Neural crest cell (in vitro differentiated cells): ENCODE measurements around the gene SLC39A5. TPM values are rescaled to one million over a fixed set of nuclear protein-coding genes. Genes with fewer than 3 reads are reported as not detected.
"Not testable (repeated sequence)": the region's sequence is repeated elsewhere in the genome, so short reads cannot be mapped to it uniquely, and the experiment has no call there.

Source experiments
- DNase-seq: peaks from one replicate; pipeline ENCODE4 v3.0.0; 2021; ENCODE audit warnings: low read depth, mixed read lengths, low spot score
- H3K27ac Mint-ChIP-seq: one replicate; pipeline ENCODE4 v1.8.0; 2021; ENCODE audit warnings: mild to moderate bottlenecking, mixed read lengths; ENCODE audit not compliant: unreplicated experiment
- H3K27me3 Mint-ChIP-seq: 2 replicates; pipeline ENCODE4 v1.8.0; 2021; ENCODE audit warnings: low read depth, mild to moderate bottlenecking, mixed read lengths
- H3K36me3 Mint-ChIP-seq: 2 replicates; pipeline ENCODE4 v1.8.0; 2021; ENCODE audit warnings: low read depth, mild to moderate bottlenecking, mixed read lengths
- H3K4me1 Mint-ChIP-seq: 2 replicates; pipeline ENCODE4 v1.8.0; 2021; ENCODE audit warnings: mixed read lengths
- H3K4me3 Mint-ChIP-seq: one replicate; pipeline ENCODE4 v1.8.0; 2021; ENCODE audit warnings: mild to moderate bottlenecking, mixed read lengths
- H3K9me3 Mint-ChIP-seq: 2 replicates; pipeline ENCODE4 v1.8.0; 2021; ENCODE audit warnings: mixed read lengths
- CTCF ChIP-seq: fragments of 200-600 bp; sonication (generic); conservative IDR thresholded peaks from 2 replicates; pipeline ENCODE4 v1.5.0; 2021; ENCODE audit warnings: antibody characterized with exemption, mild to moderate bottlenecking
- total RNA-seq: library from RNA; stranded (reverse); gene quantifications from 2 replicates; pipeline ENCODE4 v1.2.1, GENCODE V29; 2021

Gene SLC39A5
- total RNA-seq, 1 donor from 2014 or later = 0.65 TPM

GRCh38 chr12:56189918-56190694 lies 39.7 kb upstream of the SLC39A5 start:
- Mint-ChIP-seq H3K36me3 (peaks cover 16% of the 10 kb centered on the region), H3K4me3 (peak overlapping the region; percentile 100), H3K27me3 (peaks cover 12% of the 10 kb centered on the region), H3K4me1 (peaks cover 45% of the 10 kb centered on the region), H3K9me3 (no peaks in the 10 kb centered on the region), H3K27ac (peak overlapping the region; percentile 99)
- TF ChIP-seq CTCF = peak; percentile 8
- peak; percentile 97 for DNase-seq

GRCh38 chr12:56190695-56191155 lies 39.1 kb upstream of the SLC39A5 start:
- Mint-ChIP-seq H3K36me3 (peaks cover 15% of the 10 kb centered on the region), H3K9me3 (no peaks in the 10 kb centered on the region), H3K27me3 (peaks cover 12% of the 10 kb centered on the region), H3K4me1 (peaks cover 45% of the 10 kb centered on the region), H3K27ac (no peak overlapping the region), H3K4me3 (peak overlapping the region; percentile 100)
- no peak for TF ChIP-seq CTCF
- DNase-seq = peak; percentile 8

- Mint-ChIP-seq H3K4me1 (peaks cover 34% of the 10 kb centered on the region), H3K27me3 (peaks cover 12% of the 10 kb centered on the region), H3K27ac (no peak overlapping the region), H3K4me3 (peak overlapping the region; percentile 84), H3K36me3 (peaks cover 10% of the 10 kb centered on the region), H3K9me3 (no peaks in the 10 kb centered on the region)
- TF ChIP-seq CTCF = no peak
- no peak for DNase-seq
Measured at GRCh38 chr12:56192582-56192981, 37.3 kb upstream of the SLC39A5 start.

GRCh38 chr12:56193025-56193578 lies 36.7 kb upstream of the SLC39A5 start:
- peaks cover 12% of the 10 kb centered on the region for H3K27me3 Mint-ChIP-seq
- DNase-seq = peak; percentile 76
- peak overlapping the region; percentile 84 for H3K4me3 Mint-ChIP-seq
- H3K36me3 Mint-ChIP-seq = peaks cover 10% of the 10 kb centered on the region
- no peak overlapping the region for H3K27ac Mint-ChIP-seq
- no peaks in the 10 kb centered on the region for H3K9me3 Mint-ChIP-seq
- peaks cover 29% of the 10 kb centered on the region for H3K4me1 Mint-ChIP-seq
- TF ChIP-seq CTCF = peak; percentile 87

GRCh38 chr12:56196818-56197550 lies 32.9 kb upstream of the SLC39A5 start:
- H3K4me3 Mint-ChIP-seq, H3K27ac Mint-ChIP-seq: not testable (repeated sequence)

More at GRCh38 chr12:56196818-56197550, 32.9 kb upstream of the SLC39A5 start:
- not testable (repeated sequence) for H3K27me3 Mint-ChIP-seq, H3K36me3 Mint-ChIP-seq, H3K4me1 Mint-ChIP-seq, H3K9me3 Mint-ChIP-seq, DNase-seq
